Measurements from ENCODE around the gene ALDH9A1.
"Not testable (repeated sequence)": the region's sequence is repeated elsewhere in the genome, so short reads cannot be mapped to it uniquely, and the experiment has no call there.

ALDH9A1 gene

DNA sequence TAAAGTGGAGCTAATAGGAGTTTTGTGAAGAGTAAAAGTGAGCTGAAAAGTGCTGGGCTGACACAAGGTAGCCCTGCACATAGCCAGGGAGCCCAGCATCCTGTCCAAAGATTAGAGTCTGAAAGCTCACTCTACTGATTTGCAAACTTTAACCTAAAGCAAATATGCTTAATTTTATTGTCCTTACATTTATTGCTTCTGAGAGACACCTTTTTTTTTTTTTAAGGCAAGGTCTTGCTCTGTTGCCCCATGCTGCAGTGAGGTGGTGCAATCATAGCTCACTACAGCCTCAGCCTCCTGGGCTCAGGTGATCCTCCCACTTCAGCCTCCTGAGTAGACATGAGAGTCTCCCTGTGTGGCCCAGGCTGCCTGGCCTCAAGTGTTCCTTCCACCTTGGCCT is 50.8 kb downstream of the ALDH9A1 start:
- no peak for DNase-seq (ENCODE audit: extremely low read depth in 1 of 2, low read depth in 1 of 2)

DNA sequence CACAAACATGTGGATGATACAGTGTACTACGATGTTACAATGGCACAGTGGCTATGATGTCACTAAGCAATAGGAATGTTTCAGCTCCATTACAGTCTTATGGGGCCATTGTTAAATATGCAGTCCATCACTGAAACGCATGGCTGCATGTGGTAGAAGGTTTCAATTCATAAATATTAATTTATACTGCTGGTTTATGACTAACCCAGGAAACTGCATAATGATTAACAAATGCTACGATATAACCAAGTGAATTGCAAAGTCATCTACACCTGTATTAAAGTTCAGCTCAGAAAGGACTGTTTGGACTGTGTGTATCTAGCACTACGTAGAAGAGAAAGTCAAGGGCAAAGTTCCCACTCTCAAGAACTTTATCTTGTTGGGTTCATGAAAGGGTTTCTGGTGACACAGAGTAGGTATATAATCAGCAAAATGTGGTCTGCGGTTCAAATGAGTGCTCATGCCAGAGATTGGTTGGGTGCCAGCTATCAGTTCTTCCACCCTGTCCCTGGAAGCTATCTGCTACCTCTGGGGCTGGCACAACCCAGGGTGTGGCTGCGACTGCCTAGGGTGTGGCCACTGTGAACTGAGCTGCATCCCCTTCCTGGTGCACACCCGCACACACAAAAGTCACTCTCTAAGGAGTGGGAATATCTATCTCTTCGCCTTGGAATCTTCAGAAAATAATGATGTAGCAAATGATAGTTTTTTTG is 52.6 kb downstream of the ALDH9A1 start:
- peak in 1 of 2 donors; percentile 20 for DNase-seq (ENCODE audit: extremely low read depth in 1 of 2, low read depth in 1 of 2)

DNA sequence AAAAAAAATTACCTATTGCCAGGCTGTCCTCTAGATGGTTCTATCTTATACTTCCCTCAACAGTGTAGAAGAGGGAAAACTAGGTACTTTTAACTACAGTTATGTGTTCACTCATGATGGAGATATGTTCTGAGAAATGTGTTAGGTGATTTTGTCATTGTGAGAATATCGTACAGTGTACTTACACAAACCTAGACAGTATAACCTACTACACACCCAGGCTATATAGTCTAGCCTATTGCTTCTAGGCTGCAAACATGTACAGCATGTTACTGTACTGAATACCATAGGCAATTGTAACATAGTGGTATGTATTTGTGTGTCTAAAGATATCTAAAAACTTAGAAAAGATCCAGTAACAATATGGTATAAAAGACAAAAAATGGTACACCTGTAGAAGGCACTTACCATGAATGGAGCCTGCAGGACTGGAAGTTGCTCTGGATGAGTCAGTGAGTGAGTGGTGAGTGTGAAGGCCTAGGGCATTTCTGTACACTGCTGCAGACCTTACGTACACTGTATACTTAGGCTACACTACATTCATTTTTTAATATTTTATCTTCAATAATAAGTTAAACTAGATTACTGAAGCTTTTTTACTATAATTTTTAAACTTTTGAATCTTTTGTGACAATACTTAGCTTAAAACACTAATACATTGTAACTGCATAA is 54.2 kb downstream of the ALDH9A1 start:
- no peak for DNase-seq (ENCODE audit: extremely low read depth in 1 of 2, low read depth in 1 of 2)

DNA sequence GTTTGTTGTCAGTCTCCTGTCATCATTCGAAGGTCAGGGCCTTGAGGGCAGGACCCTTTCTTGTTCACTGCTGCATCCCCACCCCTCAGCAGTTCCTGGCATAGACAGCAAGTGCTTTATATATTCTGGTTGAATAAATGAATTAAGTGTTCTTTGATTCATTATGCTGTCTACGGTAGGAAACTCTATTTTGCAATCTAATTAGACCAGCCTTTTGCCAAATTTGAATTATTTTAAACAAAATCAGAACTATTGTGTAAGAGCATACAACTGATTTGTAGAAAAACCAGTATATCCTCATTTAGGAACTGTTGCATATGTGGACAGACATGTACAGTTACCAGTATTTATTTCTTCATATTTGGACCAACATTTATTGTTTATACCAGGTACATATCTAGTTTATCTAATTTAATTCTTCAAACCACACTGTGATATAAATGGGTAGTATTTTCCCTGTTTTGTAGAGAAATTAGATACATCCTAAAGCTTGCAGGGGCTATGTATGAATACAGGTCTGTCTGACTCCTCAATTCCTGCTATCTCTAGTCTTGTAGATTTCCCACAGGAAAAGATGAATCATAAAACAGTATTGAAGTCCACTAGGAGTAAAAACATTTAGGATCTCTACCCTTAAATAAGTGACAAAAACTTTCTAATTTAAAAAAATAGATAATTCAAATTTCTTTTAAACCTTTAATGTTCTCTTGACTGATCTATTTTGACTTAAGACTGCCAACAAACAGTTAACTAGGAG is 57.0 kb downstream of the ALDH9A1 start:
- no peak for DNase-seq (ENCODE audit: extremely low read depth in 1 of 2, low read depth in 1 of 2)

DNA sequence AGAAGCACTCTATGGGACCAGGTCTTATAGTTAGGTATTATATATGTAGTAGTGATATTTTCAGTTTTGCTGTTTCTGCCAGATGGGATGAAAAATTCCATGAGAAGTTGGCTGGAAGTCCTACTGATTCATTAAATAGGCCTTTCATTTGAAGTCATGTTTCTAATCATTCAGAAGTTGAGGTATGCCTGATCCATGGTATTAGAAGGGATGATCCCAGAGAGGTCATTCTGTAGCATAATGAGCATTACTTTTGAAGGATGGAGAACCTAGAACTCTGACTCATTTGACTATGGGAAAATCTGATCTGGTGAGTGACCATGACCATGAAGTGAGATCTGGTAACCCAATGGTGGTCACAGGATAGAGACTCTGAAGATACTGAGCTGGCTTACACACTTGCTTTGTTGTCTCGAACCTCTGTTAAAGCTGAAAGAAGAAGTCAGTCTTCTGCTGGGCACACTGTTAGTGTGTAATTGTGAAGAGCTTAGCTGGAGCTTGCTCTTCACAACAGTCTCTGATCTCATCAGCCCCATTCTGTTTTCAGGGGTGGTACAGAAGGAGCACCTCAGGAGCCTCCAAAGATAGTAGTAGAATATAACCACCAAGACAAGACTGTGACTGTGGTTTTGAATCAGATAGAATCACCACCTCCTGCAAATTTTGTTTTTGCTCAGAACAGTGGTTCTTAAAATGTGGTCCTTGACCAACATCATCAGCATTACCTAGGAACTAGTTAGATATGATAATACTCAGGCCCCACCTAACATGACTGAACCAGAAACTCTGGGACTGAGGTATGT is 58.3 kb downstream of the ALDH9A1 start:
- no peak for DNase-seq (ENCODE audit: extremely low read depth in 1 of 2, low read depth in 1 of 2)

GRCh38 chr1:165638211-165638610 is 60.2 kb downstream of the ALDH9A1 start:
- DNase-seq (ENCODE audit: extremely low read depth in 1 of 2, low read depth in 1 of 2): not testable (repeated sequence)

GRCh38 chr1:165637427-165637826 is 60.9 kb downstream of the ALDH9A1 start:
- DNase-seq (ENCODE audit: extremely low read depth in 1 of 2, low read depth in 1 of 2): no peak

DNA sequence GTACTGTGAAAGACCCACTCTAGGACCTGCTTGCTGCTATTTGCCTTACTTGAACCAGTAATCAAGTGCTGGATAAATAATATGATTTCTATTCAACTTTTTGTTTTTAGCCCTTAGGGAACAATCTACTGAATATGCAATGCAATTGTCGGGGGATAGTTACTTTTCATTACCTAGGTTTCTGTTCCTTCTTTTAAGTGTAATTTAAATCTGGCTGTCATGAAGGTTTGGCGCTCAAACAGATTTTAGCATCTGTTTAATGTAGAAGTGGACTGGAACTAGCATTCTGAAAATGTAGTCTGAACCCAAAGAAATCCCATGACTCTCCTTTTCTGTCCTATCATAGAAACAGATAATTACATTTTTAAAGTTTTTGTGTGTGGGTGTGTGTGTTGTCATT is 62.5 kb downstream of the ALDH9A1 start:
- no peak for DNase-seq (ENCODE audit: extremely low read depth in 1 of 2, low read depth in 1 of 2)

DNA sequence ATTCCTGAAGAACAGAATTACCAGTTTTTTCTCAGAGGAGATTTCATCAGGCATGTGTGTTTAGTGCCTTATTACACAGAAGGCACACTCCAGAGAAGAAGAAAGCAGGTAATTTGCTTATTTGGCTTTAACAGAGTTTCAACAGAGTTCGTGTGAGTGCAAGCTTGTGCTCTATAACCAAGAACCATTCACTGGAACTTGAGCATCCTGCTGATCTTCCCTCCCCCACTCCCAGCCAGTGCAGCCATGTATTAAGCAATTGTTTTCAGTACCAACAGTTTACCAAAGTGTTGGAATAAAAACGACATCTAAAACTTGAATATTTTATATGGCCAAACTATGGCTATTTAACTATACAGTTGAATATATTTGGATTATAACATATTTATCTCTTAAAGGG is 63.0 kb downstream of the ALDH9A1 start:
- no peak for DNase-seq (ENCODE audit: extremely low read depth in 1 of 2, low read depth in 1 of 2)

GRCh38 chr1:165634154-165634921 is 64.0 kb downstream of the ALDH9A1 start:
- no peak for DNase-seq (ENCODE audit: extremely low read depth in 1 of 2, low read depth in 1 of 2)

GRCh38 chr1:165633614-165634013 is 64.7 kb downstream of the ALDH9A1 start:
- DNase-seq (ENCODE audit: extremely low read depth in 1 of 2, low read depth in 1 of 2): no peak

GRCh38 chr1:165632491-165632890 is 65.9 kb downstream of the ALDH9A1 start:
- DNase-seq (ENCODE audit: extremely low read depth in 1 of 2, low read depth in 1 of 2): no peak

DNA sequence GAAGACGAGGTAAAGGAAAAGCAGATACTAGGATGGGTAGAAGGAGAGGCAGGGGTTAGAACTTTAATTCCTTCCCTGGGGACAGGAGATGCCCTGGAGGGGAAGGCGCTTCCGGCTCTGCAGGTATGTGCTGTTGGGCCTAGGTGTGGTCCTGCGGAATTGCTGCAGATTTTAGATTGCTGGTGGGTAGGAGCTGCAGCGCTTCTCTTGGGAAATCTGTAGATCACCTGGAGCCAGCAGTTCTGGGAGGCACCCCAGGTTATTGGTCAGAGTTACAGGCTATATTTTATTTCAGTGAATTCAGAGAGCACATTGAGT is 66.3 kb downstream of the ALDH9A1 start:
- DNase-seq (ENCODE audit: extremely low read depth in 1 of 2, low read depth in 1 of 2): no peak

DNA sequence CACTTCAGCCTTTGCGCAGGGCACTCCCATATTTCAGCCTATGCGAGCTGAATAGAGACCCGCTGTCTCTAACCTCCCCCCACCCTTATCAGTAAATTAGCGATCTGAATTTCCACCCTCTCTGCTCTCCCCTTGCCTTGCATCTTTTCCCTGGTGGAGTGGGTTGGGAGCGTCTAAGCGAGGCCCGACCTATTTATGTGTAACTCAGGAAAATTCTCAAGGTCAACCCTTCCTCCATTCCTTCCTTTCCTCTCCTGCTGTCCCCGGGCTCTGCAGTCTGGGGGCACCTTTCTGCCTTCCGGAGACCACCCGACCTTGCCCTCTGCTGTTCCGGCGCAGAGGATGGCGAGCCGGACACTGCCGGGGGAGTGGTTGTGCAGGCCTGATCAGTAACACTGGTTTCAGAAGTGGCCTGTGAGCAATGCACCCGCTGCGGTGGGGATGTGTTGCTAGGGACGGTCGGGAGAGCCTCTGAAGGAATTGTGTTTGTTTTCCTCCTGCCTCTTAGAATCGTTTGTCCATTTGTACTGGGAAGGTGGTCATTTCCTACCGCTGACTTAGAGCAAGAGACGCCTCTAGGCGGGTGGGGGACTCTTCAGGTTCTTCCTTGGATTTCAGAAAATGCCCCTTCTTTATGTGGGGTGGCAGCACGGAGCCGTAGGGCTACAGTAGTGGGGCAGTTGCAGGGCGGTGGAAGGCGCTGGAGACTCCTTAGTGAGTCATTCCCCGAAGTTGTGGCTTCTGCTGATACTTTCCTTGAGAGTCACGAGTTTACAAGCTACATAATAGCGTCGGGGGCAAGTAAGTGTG is 66.8 kb downstream of the ALDH9A1 start:
- peak in 1 of 2 donors; percentile 47 for DNase-seq (ENCODE audit: extremely low read depth in 1 of 2, low read depth in 1 of 2)

GRCh38 chr1:165630629-165631341 is 67.6 kb downstream of the ALDH9A1 start, which contains the start of gene MGST3:
Gene MGST3 (plus strand): TSS chr1:165631234. CDS start chr1:165649848, 18,614 bp downstream.
- peak; percentile 88 to 94 for DNase-seq (ENCODE audit: extremely low read depth in 1 of 2, low read depth in 1 of 2)

- DNase-seq (ENCODE audit: extremely low read depth in 1 of 2, low read depth in 1 of 2): no peak
Measured at GRCh38 chr1:165629848-165630628, 68.3 kb downstream of the ALDH9A1 start.

DNA sequence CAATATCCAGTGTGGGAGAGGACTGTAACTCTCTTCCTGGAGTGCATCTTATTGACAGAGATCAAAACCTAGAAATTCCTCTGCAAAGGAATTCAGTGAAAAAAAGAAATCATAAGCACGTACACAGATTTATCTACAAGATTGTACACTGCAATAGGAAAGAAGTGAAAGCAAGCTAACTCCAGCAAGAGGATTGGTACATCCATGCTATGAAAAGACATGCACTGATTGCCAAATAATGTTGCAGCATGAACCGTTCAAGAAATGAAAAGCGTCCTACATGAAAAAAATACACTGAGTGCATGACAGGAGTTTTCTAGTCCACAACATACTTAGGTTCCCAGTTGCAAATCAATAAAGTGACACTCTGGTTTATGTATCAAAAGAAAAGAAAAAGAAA is 69.2 kb downstream of the ALDH9A1 start:
- no peak for DNase-seq (ENCODE audit: extremely low read depth in 1 of 2, low read depth in 1 of 2)
